GM20000 (cell line): Measurements from ENCODE around the gene CAPN15.

Experiments
- DNase-seq: peaks from one replicate; pipeline ENCODE4 v3.0.0; 2012; ENCODE audit warnings: low spot score
- TF ChIP-seq, protein P1 (sequence below): IDR thresholded peaks from 2 replicates; pipeline ENCODE4 v1.5.1; 2012; ENCODE audit warnings: mild to moderate bottlenecking, control low read depth; ENCODE audit errors: extremely low read depth, missing control alignments

CAPN15 gene

DNA sequence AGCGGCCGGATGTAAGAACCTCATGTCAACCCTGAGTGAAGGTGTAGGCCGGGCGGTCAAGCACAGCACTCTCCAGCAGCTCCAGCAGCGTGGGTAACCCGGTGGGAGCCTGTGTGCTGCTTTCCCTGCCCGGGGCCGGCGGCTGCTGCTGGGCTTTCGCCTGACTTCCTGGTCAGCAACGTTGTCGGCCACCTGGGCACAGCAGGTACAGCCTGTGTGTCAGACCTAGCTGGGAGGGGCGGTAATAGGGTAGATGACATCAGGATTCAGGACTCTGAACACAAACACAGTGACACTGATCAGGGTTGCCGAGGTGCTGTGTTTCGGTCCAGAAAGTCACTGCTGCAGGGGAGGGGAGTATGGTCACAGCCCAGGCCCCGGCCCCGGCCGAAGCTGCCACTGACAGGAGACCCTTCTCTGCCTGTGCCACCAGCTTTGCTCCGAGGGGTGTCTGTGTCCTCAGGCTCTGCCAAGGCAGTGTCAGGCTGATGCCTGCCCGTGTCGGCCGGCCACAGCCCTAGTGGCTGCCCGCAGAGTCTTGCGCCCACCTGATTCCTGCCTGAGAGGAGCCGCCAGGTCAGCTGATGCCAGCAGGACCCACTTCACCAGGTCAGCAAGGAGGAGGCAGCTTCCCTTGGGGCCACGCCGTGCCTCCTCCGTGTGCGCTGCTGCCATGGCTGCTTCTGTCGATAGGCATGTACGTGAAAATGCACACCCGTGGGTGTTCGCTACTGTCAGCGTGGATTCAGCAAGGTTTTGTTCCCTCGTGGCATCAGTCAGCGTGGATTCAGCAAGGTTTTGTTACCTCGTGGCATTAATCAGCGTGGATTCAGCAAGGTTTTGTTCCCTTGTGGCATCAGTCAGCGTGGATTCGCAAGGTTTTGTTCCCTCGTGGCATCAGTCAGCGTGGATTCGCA, 71.6 kb downstream of the CAPN15 start:
- TF ChIP-seq, protein P1, sequence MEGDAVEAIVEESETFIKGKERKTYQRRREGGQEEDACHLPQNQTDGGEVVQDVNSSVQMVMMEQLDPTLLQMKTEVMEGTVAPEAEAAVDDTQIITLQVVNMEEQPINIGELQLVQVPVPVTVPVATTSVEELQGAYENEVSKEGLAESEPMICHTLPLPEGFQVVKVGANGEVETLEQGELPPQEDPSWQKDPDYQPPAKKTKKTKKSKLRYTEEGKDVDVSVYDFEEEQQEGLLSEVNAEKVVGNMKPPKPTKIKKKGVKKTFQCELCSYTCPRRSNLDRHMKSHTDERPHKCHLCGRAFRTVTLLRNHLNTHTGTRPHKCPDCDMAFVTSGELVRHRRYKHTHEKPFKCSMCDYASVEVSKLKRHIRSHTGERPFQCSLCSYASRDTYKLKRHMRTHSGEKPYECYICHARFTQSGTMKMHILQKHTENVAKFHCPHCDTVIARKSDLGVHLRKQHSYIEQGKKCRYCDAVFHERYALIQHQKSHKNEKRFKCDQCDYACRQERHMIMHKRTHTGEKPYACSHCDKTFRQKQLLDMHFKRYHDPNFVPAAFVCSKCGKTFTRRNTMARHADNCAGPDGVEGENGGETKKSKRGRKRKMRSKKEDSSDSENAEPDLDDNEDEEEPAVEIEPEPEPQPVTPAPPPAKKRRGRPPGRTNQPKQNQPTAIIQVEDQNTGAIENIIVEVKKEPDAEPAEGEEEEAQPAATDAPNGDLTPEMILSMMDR: no peak
- no peak for DNase-seq

DNA sequence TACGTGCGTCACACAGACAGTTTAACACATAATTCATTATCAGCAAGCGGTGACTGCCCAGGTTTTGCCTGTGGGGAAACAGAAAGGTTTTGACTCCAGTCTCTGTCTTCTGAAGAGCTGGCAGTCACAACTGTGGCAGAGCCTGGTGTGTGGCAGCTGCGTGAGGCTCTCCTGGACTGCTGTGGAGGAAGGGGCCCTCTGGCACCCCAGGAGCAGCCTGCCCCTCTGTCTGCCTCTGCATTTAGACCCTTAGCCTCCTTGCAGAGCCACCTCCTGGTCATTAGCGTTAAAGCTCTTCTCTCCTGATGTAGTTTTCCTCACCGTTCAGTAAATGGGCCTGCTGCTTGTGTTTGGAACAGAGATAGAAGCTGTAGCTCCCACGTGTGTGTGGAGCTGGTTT, 73.3 kb downstream of the CAPN15 start:
- TF ChIP-seq, protein P1: no peak
- DNase-seq: no peak

DNA sequence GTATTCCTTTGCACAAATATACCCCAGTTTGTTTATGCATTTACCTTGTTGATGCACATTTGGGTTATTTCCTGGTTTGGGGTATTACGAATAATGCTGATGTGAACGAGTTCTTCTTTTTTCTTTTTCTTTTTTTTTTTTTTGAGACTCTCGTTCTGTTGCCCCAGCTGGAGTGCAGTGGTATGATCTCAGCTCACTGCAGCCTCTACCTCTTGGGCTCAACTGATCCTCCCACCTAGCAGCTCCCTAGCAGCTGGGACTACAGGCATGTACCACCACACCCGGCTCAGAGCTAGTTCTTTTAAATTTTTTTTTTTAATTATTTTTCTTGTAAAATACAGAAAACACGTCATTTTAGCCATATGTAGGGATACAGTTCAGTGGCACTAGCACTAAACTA, 76.4 kb downstream of the CAPN15 start:
- DNase-seq: no peak
- TF ChIP-seq, protein P1: no peak
